ENCODE data around the gene MTHFD2L. TPM values are rescaled to one million over a fixed set of nuclear protein-coding genes. Genes with fewer than 3 reads are reported as not detected.

Gene MTHFD2L
- total and polyA plus RNA-seq, 2 of the 8 experiments (the other 6 are each of a cell fraction or from before 2014, with no cell fraction given), result 5.4 to 15.0 TPM

DNA sequence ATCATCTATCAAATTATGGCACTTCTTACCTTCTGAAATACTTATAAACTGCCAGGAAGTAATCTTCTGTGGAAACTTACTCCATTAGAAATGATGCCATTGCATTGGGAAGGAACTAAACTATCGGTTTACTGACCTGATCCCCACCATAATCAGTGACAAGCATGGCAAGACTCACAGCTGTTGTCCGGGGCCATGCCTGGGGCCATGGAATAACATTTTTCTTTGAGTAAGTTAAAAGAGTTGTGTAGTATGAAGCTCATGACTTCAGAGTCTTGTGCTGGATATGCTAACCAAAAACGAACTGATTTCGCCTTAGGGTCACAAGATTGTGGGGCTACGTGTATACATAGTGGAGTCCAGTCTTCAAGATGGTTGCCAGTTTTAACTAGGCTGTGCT lies 15.4 kb downstream of the MTHFD2L start:
- no peaks in the 10 kb centered on the region for H3K79me2 ChIP-seq (ENCODE audit: control insufficient read depth in 1 of 2, insufficient read depth in 2 of 2, low read length in 2 of 2)
- H3K4me3 ChIP-seq (ENCODE audit: extremely low read depth in 1 of 4, insufficient read depth in 2 of 4, low read depth in 3 of 4, low read length in 4 of 4), result no peak overlapping the region
- no peak overlapping the region for H2AK5ac ChIP-seq (ENCODE audit: low read depth, low read length)
- no peak overlapping the region for H2BK12ac ChIP-seq (ENCODE audit: low read depth, low read length)
- H3K56ac ChIP-seq (replicated peaks; ENCODE audit: insufficient read length, low read depth, low read length), result no peak overlapping the region
- H2BK20ac ChIP-seq (ENCODE audit: low read length), result no peak overlapping the region
- no peak overlapping the region for H2AFZ ChIP-seq (ENCODE audit: low read length)
- no peak for DNase-seq (ENCODE audit: low read depth in 1 of 2, low spot score in 2 of 2)
- H3K27me3 ChIP-seq (replicated peaks in 1 of 4; ENCODE audit: control insufficient read depth in 3 of 4, extremely low read depth in 1 of 4, insufficient read depth in 3 of 4, low read length in 3 of 4), result no peaks in the 10 kb centered on the region
- H3K4me2 ChIP-seq (ENCODE audit: insufficient read depth in 1 of 2, low read depth in 2 of 2, low read length in 2 of 2), result no peak overlapping the region
- H4K5ac ChIP-seq (ENCODE audit: insufficient read length, low read depth, low read length), result no peak overlapping the region
- no peaks in the 10 kb centered on the region for H4K20me1 ChIP-seq (replicated peaks in 1 of 2; ENCODE audit: control insufficient read depth in 1 of 2, insufficient read depth in 2 of 2, low read length in 2 of 2)
- H3K23me2 ChIP-seq (ENCODE audit: low read depth, low read length), result no peaks in the 10 kb centered on the region
- no peak overlapping the region for H3K14ac ChIP-seq (ENCODE audit: insufficient read length)
- no peak overlapping the region for H2BK120ac ChIP-seq (replicated peaks; ENCODE audit: low read depth, low read length)
- H4K91ac ChIP-seq (replicated peaks; ENCODE audit: insufficient read length, low read length), result no peak overlapping the region
- H3K27ac ChIP-seq (ENCODE audit: low read depth, low read length), result no peak overlapping the region
- no peak overlapping the region for H2BK15ac ChIP-seq (ENCODE audit: low read length)
- no peak for FAIRE-seq
- no peak overlapping the region for H4K8ac ChIP-seq (ENCODE audit: extremely low read depth, insufficient read depth, low read length)
- no peak overlapping the region for H2BK5ac ChIP-seq (ENCODE audit: low read depth, low read length)
- no peak overlapping the region for H3K4ac ChIP-seq (replicated peaks; ENCODE audit: insufficient read length, low read depth, low read length)
- ChIA-PET CTCF (ENCODE audit: partially characterized antibody) (no interaction called here), POLR2A (ENCODE audit: partially characterized antibody) (interaction anchor here (1.0 kb wide), 1 partner anchor 16 kb away, joined by 3 read pairs; no protein-coding TSS in a partner anchor)
- no peaks in the 10 kb centered on the region for H3K36me3 ChIP-seq (ENCODE audit: control insufficient read depth in 2 of 4, insufficient read depth in 4 of 4, low read length in 3 of 4)
- H3K9ac ChIP-seq (replicated peaks in 1 of 4; ENCODE audit: extremely low read depth in 1 of 4, low read depth in 3 of 4, low read length in 3 of 4), result no peak overlapping the region
- no peaks in the 10 kb centered on the region for H3K79me1 ChIP-seq (ENCODE audit: low read depth, low read length)
- no peaks in the 10 kb centered on the region for H3K4me1 ChIP-seq (replicated peaks in 1 of 4; ENCODE audit: control insufficient read depth in 3 of 4, insufficient read depth in 4 of 4, low read length in 3 of 4)
- H3K18ac ChIP-seq (ENCODE audit: extremely low read depth, low read length), result no peak overlapping the region
- no peaks in the 10 kb centered on the region for H3K9me3 ChIP-seq (ENCODE audit: insufficient read depth in 2 of 2, low read depth in 1 of 2, low read length in 1 of 2)
- 96% methylated on average over 5 of the region's 5 CpGs; no CpG with 5 or more reads in 1 of the 2 experiments for WGBS, 2 experiments (ENCODE audit: extremely low coverage in 1 of 2, insufficient coverage in 1 of 2, insufficient read length in 1 of 2, insufficient replicate concordance in 2 of 2, low coverage in 1 of 2, low lambda C conversion rate in 2 of 2, missing lambda C conversion rate in 1 of 2)
- H3K23ac ChIP-seq (ENCODE audit: insufficient read length), result no peak overlapping the region
- TF ChIP-seq POU5F1 (IDR thresholded peaks at IDR 0.05; ENCODE audit: low read depth, low read length) (no peak), CTBP2 (IDR thresholded peaks at IDR 0.05; ENCODE audit: borderline replicate concordance, insufficient read depth, insufficient read length, low read length) (no peak)

Measured in H1 (cell line).